Suprapubic skin (tissue), 4 donors: Measurements from ENCODE around the gene COL26A1.

Experiments used
- POLR2A ChIP-seq, 2 donors: fragments of 450-650 bp; IDR thresholded peaks; one replicate each; pipeline ENCODE4 v1.6.1; 2017; ENCODE audit warnings: antibody characterized with exemption in 2 of 2, mild to moderate bottlenecking in 2 of 2, moderate library complexity in 2 of 2
- POLR2AphosphoS5 ChIP-seq, 3 donors: sonication (generic); formaldehyde crosslinking; IDR thresholded peaks; one replicate each; pipeline ENCODE4 v1.6.1; 2017; ENCODE audit warnings: antibody characterized with exemption in 3 of 3

- TF ChIP-seq POLR2A (IDR thresholded peaks at IDR 0.05) = no peak
- TF ChIP-seq POLR2AphosphoS5 (IDR thresholded peaks at IDR 0.05) = no peak
Observed at GRCh38 chr7:101589976-101590662, 227.4 kb downstream of the COL26A1 start.
